ENCODE data around the gene SHISA9. TPM values are rescaled to one million over a fixed set of nuclear protein-coding genes. Genes with fewer than 3 reads are reported as not detected.

SHISA9 gene
- total and polyA plus RNA-seq, 4 donors, result under 0.01 to 0.46 (median 0.07) TPM

GRCh38 chr16:13127144-13127543, 225.7 kb downstream of the SHISA9 start:
- 67 to 68% methylated on average over 2 of the region's 2 CpGs for WGBS, 2 donors
- no peak for DNase-seq
- H3K27ac ChIP-seq (ENCODE audit: low read depth in 1 of 2, low read length in 1 of 2), result no peak overlapping the region
- no peak overlapping the region for H3K9ac ChIP-seq (ENCODE audit: insufficient read depth in 1 of 2, low read length in 2 of 2)
- H3K4me3 ChIP-seq, result no peak overlapping the region
- TF ChIP-seq CTCF (IDR thresholded peaks at IDR 0.05; ENCODE audit: control extremely low read depth, extremely low read depth), result no peak
- H3K4me1 ChIP-seq (ENCODE audit: control insufficient read depth in 5 of 5, insufficient read depth in 5 of 5, low read length in 5 of 5), result no peaks in the 10 kb centered on the region
- ATAC-seq (ENCODE audit: insufficient read depth, low FRiP score), result no peak
- no peaks in the 10 kb centered on the region for H3K27me3 ChIP-seq (ENCODE audit: control insufficient read depth in 3 of 3, insufficient read depth in 3 of 3, low read length in 2 of 3)
- no peaks in the 10 kb centered on the region for H3K36me3 ChIP-seq (ENCODE audit: control insufficient read depth in 4 of 4, insufficient read depth in 4 of 4, low read length in 4 of 4)
- H3K9me3 ChIP-seq (ENCODE audit: control insufficient read depth in 4 of 4, insufficient read depth in 3 of 4, low read length in 3 of 4), result peaks cover 0 to 6% (median 0%) of the 10 kb centered on the region in 4 donors

GRCh38 chr16:13130586-13130985, 229.2 kb downstream of the SHISA9 start:
- no peak for TF ChIP-seq CTCF (IDR thresholded peaks at IDR 0.05; ENCODE audit: control extremely low read depth, extremely low read depth)
- no peak overlapping the region for H3K4me3 ChIP-seq
- ATAC-seq (ENCODE audit: insufficient read depth, low FRiP score) (no peak), DNase-seq (no peak)
- peaks cover 0 to 8% (median 3%) of the 10 kb centered on the region in 4 donors for H3K9me3 ChIP-seq (ENCODE audit: control insufficient read depth in 4 of 4, insufficient read depth in 3 of 4, low read length in 3 of 4)
- no peaks in the 10 kb centered on the region for H3K4me1 ChIP-seq (ENCODE audit: control insufficient read depth in 5 of 5, insufficient read depth in 5 of 5, low read length in 5 of 5)
- H3K27me3 ChIP-seq (ENCODE audit: control insufficient read depth in 3 of 3, insufficient read depth in 3 of 3, low read length in 2 of 3), result no peaks in the 10 kb centered on the region
- H3K27ac ChIP-seq (ENCODE audit: low read depth in 1 of 2, low read length in 1 of 2), result no peak overlapping the region
- H3K9ac ChIP-seq (ENCODE audit: insufficient read depth in 1 of 2, low read length in 2 of 2), result no peak overlapping the region
- 63 to 66% methylated on average over 1 of the region's 1 CpG for WGBS, 2 donors
- H3K36me3 ChIP-seq (ENCODE audit: control insufficient read depth in 4 of 4, insufficient read depth in 4 of 4, low read length in 4 of 4), result no peaks in the 10 kb centered on the region

GRCh38 chr16:13134836-13135235, 233.4 kb downstream of the SHISA9 start:
- TF ChIP-seq CTCF (IDR thresholded peaks at IDR 0.05; ENCODE audit: control extremely low read depth, extremely low read depth), result no peak

DNA sequence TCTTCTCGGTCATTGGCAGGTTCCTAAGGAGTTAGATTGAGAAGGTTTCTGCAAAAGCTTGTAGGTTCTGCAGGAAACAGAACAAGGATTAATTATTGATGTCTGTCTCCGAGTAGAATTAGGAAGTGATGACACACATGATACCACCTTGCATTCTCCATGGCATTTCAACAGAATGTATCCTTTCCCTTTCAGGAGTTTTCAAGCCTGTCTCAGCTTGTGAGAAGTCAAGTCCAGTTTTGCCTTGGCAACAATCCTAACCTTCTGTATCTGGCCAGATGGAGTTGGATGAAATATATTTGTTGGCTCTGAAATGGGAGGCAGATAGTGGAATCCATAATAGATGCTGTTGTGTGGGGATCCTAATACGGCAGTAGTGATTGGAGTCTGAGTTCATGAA, 235.5 kb downstream of the SHISA9 start:
- no peak for ATAC-seq (ENCODE audit: insufficient read depth, low FRiP score)
- no peaks in the 10 kb centered on the region for H3K36me3 ChIP-seq (ENCODE audit: control insufficient read depth in 4 of 4, insufficient read depth in 4 of 4, low read length in 4 of 4)
- DNase-seq, result no peak
- no peak overlapping the region for H3K27ac ChIP-seq (ENCODE audit: low read depth in 1 of 2, low read length in 1 of 2)
- H3K4me3 ChIP-seq, result no peak overlapping the region
- no peaks in the 10 kb centered on the region for H3K27me3 ChIP-seq (ENCODE audit: control insufficient read depth in 3 of 3, insufficient read depth in 3 of 3, low read length in 2 of 3)
- H3K4me1 ChIP-seq (ENCODE audit: control insufficient read depth in 5 of 5, insufficient read depth in 5 of 5, low read length in 5 of 5), result no peaks in the 10 kb centered on the region
- WGBS, 2 donors, result 64 to 66% methylated on average over 3 of the region's 3 CpGs
- no peak overlapping the region for H3K9ac ChIP-seq (ENCODE audit: insufficient read depth in 1 of 2, low read length in 2 of 2)
- no peak for TF ChIP-seq CTCF (IDR thresholded peaks at IDR 0.05; ENCODE audit: control extremely low read depth, extremely low read depth)
- H3K9me3 ChIP-seq (ENCODE audit: control insufficient read depth in 4 of 4, insufficient read depth in 3 of 4, low read length in 3 of 4), result peaks cover 0 to 7% (median 3%) of the 10 kb centered on the region in 4 donors

More at GRCh38 chr16:13134836-13135235, 233.4 kb downstream of the SHISA9 start:
- WGBS, 2 donors, result 90 to 94% methylated on average over 1 of the region's 1 CpG
- Histone ChIP-seq H3K36me3 (ENCODE audit: control insufficient read depth in 4 of 4, insufficient read depth in 4 of 4, low read length in 4 of 4) (no peaks in the 10 kb centered on the region), H3K27ac (ENCODE audit: low read depth in 1 of 2, low read length in 1 of 2) (no peak overlapping the region), H3K9ac (ENCODE audit: insufficient read depth in 1 of 2, low read length in 2 of 2) (no peak overlapping the region), H3K4me3 (no peak overlapping the region), H3K9me3 (ENCODE audit: control insufficient read depth in 4 of 4, insufficient read depth in 3 of 4, low read length in 3 of 4) (peaks cover 0 to 7% (median 3%) of the 10 kb centered on the region in 4 donors), H3K27me3 (ENCODE audit: control insufficient read depth in 3 of 3, insufficient read depth in 3 of 3, low read length in 2 of 3) (no peaks in the 10 kb centered on the region), H3K4me1 (ENCODE audit: control insufficient read depth in 5 of 5, insufficient read depth in 5 of 5, low read length in 5 of 5) (no peaks in the 10 kb centered on the region)
- DNase-seq, result no peak
- ATAC-seq (ENCODE audit: insufficient read depth, low FRiP score), result no peak
